Measurements from ENCODE around the gene TMEM233. TPM values are rescaled to one million over a fixed set of nuclear protein-coding genes. Genes with fewer than 3 reads are reported as not detected.
A peak's percentile ranks its signal among the peaks of the same experiment; 100 is the strongest.
"Not testable (repeated sequence)": the region's sequence is repeated elsewhere in the genome, so short reads cannot be mapped to it uniquely, and the experiment has no call there.

Gene TMEM233
- total and polyA plus RNA-seq, 2 experiments from 2014 or later = 0.24 to 0.71 TPM

DNA sequence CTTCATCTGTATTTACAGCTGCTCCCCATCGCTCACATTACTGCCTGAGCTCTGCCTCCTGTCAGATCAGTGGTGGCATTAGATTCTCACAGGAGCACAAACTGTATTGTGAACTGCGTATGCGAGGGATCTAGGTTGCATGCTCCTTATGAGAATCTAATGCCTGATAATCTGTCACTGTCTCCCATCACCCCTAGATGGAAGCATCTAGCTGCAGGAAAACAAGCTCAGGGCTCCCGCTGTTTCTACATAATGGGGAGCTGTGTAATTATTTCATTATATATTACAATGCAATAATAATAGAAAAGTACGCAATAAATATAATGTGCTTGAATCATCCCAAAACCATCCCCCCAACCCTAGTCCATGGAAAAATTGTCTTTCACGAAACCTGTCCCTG, 64.6 kb downstream of the TMEM233 start:
- H3K79me2 ChIP-seq (replicated peaks; ENCODE audit: insufficient read depth); H4K20me1 ChIP-seq (replicated peaks; ENCODE audit: insufficient read depth); H3K27ac Mint-ChIP-seq; H3K4me2 ChIP-seq; DNase-seq (ENCODE audit: low spot score); H3F3A ChIP-seq (replicated peaks; ENCODE audit: low read depth); H3K27me3 Mint-ChIP-seq (ENCODE audit: insufficient read depth, low read depth, poor library complexity); H3K27ac ChIP-seq (ENCODE audit: low read depth); ATAC-seq; H2AFZ ChIP-seq; H3K36me3 ChIP-seq (ENCODE audit: insufficient read depth); H3K27me3 ChIP-seq (ENCODE audit: insufficient read depth); H3K4me3 Mint-ChIP-seq; H3K9me2 ChIP-seq (ENCODE audit: insufficient read depth); H3K4me1 ChIP-seq (ENCODE audit: insufficient read depth); H3K36me3 Mint-ChIP-seq (ENCODE audit: low read depth); H3K4me1 Mint-ChIP-seq; H3K4me3 ChIP-seq: not testable (repeated sequence)
- TF ChIP-seq, protein P1, sequence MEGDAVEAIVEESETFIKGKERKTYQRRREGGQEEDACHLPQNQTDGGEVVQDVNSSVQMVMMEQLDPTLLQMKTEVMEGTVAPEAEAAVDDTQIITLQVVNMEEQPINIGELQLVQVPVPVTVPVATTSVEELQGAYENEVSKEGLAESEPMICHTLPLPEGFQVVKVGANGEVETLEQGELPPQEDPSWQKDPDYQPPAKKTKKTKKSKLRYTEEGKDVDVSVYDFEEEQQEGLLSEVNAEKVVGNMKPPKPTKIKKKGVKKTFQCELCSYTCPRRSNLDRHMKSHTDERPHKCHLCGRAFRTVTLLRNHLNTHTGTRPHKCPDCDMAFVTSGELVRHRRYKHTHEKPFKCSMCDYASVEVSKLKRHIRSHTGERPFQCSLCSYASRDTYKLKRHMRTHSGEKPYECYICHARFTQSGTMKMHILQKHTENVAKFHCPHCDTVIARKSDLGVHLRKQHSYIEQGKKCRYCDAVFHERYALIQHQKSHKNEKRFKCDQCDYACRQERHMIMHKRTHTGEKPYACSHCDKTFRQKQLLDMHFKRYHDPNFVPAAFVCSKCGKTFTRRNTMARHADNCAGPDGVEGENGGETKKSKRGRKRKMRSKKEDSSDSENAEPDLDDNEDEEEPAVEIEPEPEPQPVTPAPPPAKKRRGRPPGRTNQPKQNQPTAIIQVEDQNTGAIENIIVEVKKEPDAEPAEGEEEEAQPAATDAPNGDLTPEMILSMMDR (conservative IDR thresholded peaks at IDR 0.05; ENCODE audit: low read depth in 2 of 2) = peak in 1 of 2 experiments; percentile 21; a peak in 2 of 4 replicates
- peaks cover 18% of the 10 kb centered on the region for H3K9me3 Mint-ChIP-seq

DNA sequence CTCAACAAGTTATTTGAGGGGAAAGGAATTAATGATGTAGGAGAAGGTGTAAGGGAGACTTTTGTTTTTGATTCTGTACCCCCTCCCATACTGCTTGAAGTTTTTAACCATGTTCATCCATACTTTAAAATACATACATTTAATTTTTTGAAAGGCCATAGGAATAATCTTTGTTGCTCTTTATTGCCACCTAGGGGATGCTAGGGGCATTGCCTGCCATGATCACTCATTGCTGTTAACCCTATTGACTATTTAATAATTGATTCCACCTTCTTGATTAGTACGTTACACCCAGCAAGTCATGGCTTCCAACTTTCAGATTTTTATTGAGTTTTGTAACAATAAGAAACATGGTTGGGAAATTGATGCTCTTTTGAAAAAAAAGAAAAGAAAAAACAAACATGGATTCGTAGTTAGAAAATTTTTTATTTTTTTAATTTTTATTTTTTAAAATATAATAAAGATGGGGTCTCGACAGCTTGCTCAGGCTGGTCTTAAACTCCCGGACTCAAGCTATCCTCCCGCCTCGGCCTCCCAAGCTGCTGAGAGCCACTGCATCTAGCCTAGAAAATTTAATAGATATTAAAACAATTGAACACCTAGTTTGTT, 65.8 kb downstream of the TMEM233 start:
- no peaks in the 10 kb centered on the region for H3K27me3 ChIP-seq (ENCODE audit: insufficient read depth)
- Mint-ChIP-seq H3K4me1 (no peaks in the 10 kb centered on the region), H3K36me3 (ENCODE audit: low read depth) (no peaks in the 10 kb centered on the region), H3K27me3 (ENCODE audit: insufficient read depth, low read depth, poor library complexity) (no peaks in the 10 kb centered on the region), H3K9me3 (peaks cover 6% of the 10 kb centered on the region; the same call in 2 of the 3 replicates), H3K27ac (no peak overlapping the region), H3K4me3 (no peak overlapping the region)
- no peak overlapping the region for H2AFZ ChIP-seq
- H3K4me1 ChIP-seq (ENCODE audit: insufficient read depth) = no peaks in the 10 kb centered on the region
- no peaks in the 10 kb centered on the region for H3K36me3 ChIP-seq (ENCODE audit: insufficient read depth)
- ATAC-seq = no peak
- no peaks in the 10 kb centered on the region for H3K79me2 ChIP-seq (replicated peaks; ENCODE audit: insufficient read depth)
- H4K20me1 ChIP-seq (replicated peaks; ENCODE audit: insufficient read depth) = no peaks in the 10 kb centered on the region
- peak; percentile 47 for DNase-seq (ENCODE audit: low spot score)
- H3K4me3 ChIP-seq = no peak overlapping the region
- no peaks in the 10 kb centered on the region for H3K9me2 ChIP-seq (ENCODE audit: insufficient read depth)
- no peak overlapping the region for H3K27ac ChIP-seq (ENCODE audit: low read depth)
- H3K4me2 ChIP-seq = no peak overlapping the region
- no peaks in the 10 kb centered on the region for H3F3A ChIP-seq (replicated peaks; ENCODE audit: low read depth)
- TF ChIP-seq EZH2phosphoT487 (IDR thresholded peaks at IDR 0.05; ENCODE audit: unreplicated experiment) (no peak), EZH2 (IDR thresholded peaks at IDR 0.05; ENCODE audit: low read depth, unreplicated experiment) (no peak), CREB1 (CRISPR knock-in tag; IDR thresholded peaks at IDR 0.05; ENCODE audit: low read depth) (no peak), POLR2AphosphoS5 (IDR thresholded peaks at IDR 0.05; ENCODE audit: low read depth) (no peak), ZNF331 (CRISPR knock-in tag; IDR thresholded peaks at IDR 0.05; ENCODE audit: low read depth) (no peak), STAT1 (IDR thresholded peaks at IDR 0.05; ENCODE audit: unreplicated experiment) (no peak), NANOG (IDR thresholded peaks at IDR 0.05; ENCODE audit: borderline replicate concordance) (no peak)
- TF ChIP-seq, protein P2, sequence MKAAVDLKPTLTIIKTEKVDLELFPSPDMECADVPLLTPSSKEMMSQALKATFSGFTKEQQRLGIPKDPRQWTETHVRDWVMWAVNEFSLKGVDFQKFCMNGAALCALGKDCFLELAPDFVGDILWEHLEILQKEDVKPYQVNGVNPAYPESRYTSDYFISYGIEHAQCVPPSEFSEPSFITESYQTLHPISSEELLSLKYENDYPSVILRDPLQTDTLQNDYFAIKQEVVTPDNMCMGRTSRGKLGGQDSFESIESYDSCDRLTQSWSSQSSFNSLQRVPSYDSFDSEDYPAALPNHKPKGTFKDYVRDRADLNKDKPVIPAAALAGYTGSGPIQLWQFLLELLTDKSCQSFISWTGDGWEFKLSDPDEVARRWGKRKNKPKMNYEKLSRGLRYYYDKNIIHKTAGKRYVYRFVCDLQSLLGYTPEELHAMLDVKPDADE (IDR thresholded peaks at IDR 0.05) = no peak
- TF ChIP-seq, protein P1 (conservative IDR thresholded peaks at IDR 0.05; ENCODE audit: low read depth in 2 of 2) = peak; percentile 64 to 88

All from GM23338 (cell line).